ENCODE results near the gene P3R3URF.

DNA sequence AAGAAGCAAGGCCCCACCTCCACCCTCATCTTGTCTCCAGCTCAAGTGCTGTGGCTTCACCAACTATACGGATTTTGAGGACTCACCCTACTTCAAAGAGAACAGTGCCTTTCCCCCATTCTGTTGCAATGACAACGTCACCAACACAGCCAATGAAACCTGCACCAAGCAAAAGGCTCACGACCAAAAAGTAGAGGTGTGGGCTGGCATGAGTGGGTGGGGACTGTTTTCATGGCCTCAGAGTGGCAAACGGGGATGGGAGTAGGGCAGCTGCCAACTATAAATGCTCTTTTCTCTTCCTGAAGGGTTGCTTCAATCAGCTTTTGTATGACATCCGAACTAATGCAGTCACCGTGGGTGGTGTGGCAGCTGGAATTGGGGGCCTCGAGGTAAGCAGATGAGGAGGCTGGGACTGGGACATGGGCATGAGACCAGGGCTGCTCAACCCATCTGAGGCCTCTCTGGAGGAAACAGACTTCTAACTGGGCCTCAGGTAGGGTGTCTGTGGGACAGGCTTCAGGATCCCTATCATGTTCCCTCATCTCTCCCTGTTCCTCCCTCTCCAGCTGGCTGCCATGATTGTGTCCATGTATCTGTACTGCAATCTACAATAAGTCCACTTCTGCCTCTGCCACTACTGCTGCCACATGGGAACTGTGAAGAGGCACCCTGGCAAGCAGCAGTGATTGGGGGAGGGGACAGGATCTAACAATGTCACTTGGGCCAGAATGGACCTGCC is 8.8 kb upstream of the P3R3URF start:
- TF ChIP-seq, protein P1, sequence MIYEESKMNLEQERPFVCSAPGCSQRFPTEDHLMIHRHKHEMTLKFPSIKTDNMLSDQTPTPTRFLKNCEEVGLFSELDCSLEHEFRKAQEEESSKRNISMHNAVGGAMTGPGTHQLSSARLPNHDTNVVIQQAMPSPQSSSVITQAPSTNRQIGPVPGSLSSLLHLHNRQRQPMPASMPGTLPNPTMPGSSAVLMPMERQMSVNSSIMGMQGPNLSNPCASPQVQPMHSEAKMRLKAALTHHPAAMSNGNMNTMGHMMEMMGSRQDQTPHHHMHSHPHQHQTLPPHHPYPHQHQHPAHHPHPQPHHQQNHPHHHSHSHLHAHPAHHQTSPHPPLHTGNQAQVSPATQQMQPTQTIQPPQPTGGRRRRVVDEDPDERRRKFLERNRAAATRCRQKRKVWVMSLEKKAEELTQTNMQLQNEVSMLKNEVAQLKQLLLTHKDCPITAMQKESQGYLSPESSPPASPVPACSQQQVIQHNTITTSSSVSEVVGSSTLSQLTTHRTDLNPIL (CRISPR knock-in tag; IDR thresholded peaks at IDR 0.05; ENCODE audit: low read depth) = no peak
- no peak for TF ChIP-seq SNAI2 (CRISPR knock-in tag; IDR thresholded peaks at IDR 0.05)
- no peak for TF ChIP-seq ISL1 (CRISPR knock-in tag; IDR thresholded peaks at IDR 0.05)
- no peak for TF ChIP-seq ZFP30 (CRISPR knock-in tag; IDR thresholded peaks at IDR 0.05)
- no peak for TF ChIP-seq CSDC2 (CRISPR knock-in tag; IDR thresholded peaks at IDR 0.05)

Data from SK-N-SH treated with all-trans-retinoic acid at 6 μM for 48 hours (cell line).